Right lobe of liver (tissue), 6 donors: ENCODE results near the gene NKD2. TPM values are rescaled to one million over a fixed set of nuclear protein-coding genes. Genes with fewer than 3 reads are reported as not detected.

ENCODE experiments used
- ATAC-seq, 4 donors: fragments of 200-7000 bp; cut with Tn5 transposase; one replicate each; pipeline ENCODE4 v1.9.1; 2020; ENCODE audit warnings: mild to moderate bottlenecking in 4 of 4, moderate library complexity in 4 of 4
- DNase-seq, 3 donors: peaks; one replicate each; pipeline ENCODE4 v3.0.0-alpha.2; 2020
- H3K27ac ChIP-seq, 3 donors: fragments of 200-600 bp; one replicate each; pipeline ENCODE4 v1.8.0; 2022
- H3K27me3 ChIP-seq, 2 donors: fragments of 200-600 bp; one replicate each; pipeline ENCODE4 v1.8.0; 2022
- H3K36me3 ChIP-seq, 4 donors: fragments of 200-600 bp; sonication (generic) in 1 of 4; one replicate each; pipeline versions ENCODE4 v1.5.1 to v1.8.0; 2017 to 2022; ENCODE audit warnings: control low read depth in 1 of 4
- H3K4me1 ChIP-seq, 4 donors: fragments of 200-600 bp; sonication (generic) in 1 of 4; one replicate each; pipeline versions ENCODE4 v1.5.1 to v1.8.0; 2017 to 2022; ENCODE audit warnings: control low read depth in 1 of 4
- H3K4me3 ChIP-seq, 3 donors: fragments of 200-600 bp; one replicate each; pipeline ENCODE4 v1.8.0; 2022
- H3K9me3 ChIP-seq, 4 donors: fragments of 200-600 bp; sonication (generic) in 1 of 4; one replicate each; pipeline versions ENCODE4 v1.5.1 to v1.8.0; 2017 to 2022; ENCODE audit warnings: control low read depth in 1 of 4
- POLR2A ChIP-seq: fragments of 450-650 bp; IDR thresholded peaks from one replicate; pipeline ENCODE4 v1.6.1; 2017; ENCODE audit warnings: antibody characterized with exemption, mild to moderate bottlenecking
- WGBS: methylation state at CpG from one replicate; pipeline ENCODE4 v1.1.6; 2018; ENCODE audit warnings: low coverage, low lambda C conversion rate; ENCODE audit not compliant: insufficient coverage; ENCODE audit errors: missing lambda C conversion rate; 5-methylcytosine and 5-hydroxymethylcytosine counted together
- intact Hi-C, 2 donors: fragments of 100-400 bp; cut with DNase I; formaldehyde crosslinking; loops; one replicate each; pipeline versions ENCODE4 v1.11.2 to v1.14.1; 2022
- total RNA-seq, 6 experiments: library from RNA; depleted of rRNA in 2 of 6; stranded (reverse); fragments of >200 nt in 2 of 6; fragmentation: NEBNext Ultra II Directional in 3 of 6; extraction: Animal tissue kit (Norgen Biotek cat#: 25700) in 3 of 6; gene quantifications; one replicate each; pipeline versions ENCODE4 v1.1.0 to v1.2.4, GENCODE V29; 2016 to 2023
- TF ChIP-seq, protein P1 (sequence below), 4 donors: fragments of 200-600 bp in 3 of 4; fragments of 450-650 bp in 1 of 4; IDR thresholded peaks; one replicate each; pipeline versions ENCODE4 v1.5.1 to v1.8.0; 2016 to 2022; ENCODE audit warnings: antibody characterized with exemption in 4 of 4, mild to moderate bottlenecking in 2 of 4
- donor health status: DM: no; HTN: yes; CAD: no.
- donor health status: DM: no; HTN: no; CAD: no.
- donor health status: DM: no; HTN: no; CAD: no.
- donor health status: DM: no; HTN: yes; CAD: no.
- donor health status: DM: no; HTN: yes; CAD: no.

The NKD2 gene
- total RNA-seq, 6 experiments from 2014 or later: 0.93 to 2.9 (median 2.2) TPM

GRCh38 chr5:980001-980588 is 28.5 kb upstream of the NKD2 start:
- ATAC-seq (peak in 1 of 4 donors; percentile 17), DNase-seq (no peak)
- intact Hi-C loops: no loop called here
- Histone ChIP-seq H3K4me3 (no peak overlapping the region), H3K27ac (no peak overlapping the region), H3K9me3 (no peaks in the 10 kb centered on the region), H3K36me3 (no peaks in the 10 kb centered on the region), H3K4me1 (no peaks in the 10 kb centered on the region), H3K27me3 (no peaks in the 10 kb centered on the region)
- WGBS: 37% methylated on average over 11 of the region's 17 CpGs
- TF ChIP-seq POLR2A: no peak
- TF ChIP-seq, protein P1, sequence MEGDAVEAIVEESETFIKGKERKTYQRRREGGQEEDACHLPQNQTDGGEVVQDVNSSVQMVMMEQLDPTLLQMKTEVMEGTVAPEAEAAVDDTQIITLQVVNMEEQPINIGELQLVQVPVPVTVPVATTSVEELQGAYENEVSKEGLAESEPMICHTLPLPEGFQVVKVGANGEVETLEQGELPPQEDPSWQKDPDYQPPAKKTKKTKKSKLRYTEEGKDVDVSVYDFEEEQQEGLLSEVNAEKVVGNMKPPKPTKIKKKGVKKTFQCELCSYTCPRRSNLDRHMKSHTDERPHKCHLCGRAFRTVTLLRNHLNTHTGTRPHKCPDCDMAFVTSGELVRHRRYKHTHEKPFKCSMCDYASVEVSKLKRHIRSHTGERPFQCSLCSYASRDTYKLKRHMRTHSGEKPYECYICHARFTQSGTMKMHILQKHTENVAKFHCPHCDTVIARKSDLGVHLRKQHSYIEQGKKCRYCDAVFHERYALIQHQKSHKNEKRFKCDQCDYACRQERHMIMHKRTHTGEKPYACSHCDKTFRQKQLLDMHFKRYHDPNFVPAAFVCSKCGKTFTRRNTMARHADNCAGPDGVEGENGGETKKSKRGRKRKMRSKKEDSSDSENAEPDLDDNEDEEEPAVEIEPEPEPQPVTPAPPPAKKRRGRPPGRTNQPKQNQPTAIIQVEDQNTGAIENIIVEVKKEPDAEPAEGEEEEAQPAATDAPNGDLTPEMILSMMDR (IDR thresholded peaks at IDR 0.05): no peak

- intact Hi-C loops: no loop called here
- 66% methylated on average over 6 of the region's 6 CpGs for WGBS
- H3K36me3 ChIP-seq: no peaks in the 10 kb centered on the region
- H3K27me3 ChIP-seq: no peaks in the 10 kb centered on the region
- no peak overlapping the region for H3K27ac ChIP-seq
- no peaks in the 10 kb centered on the region for H3K4me1 ChIP-seq
- no peak for TF ChIP-seq POLR2A
- TF ChIP-seq, protein P1 (IDR thresholded peaks at IDR 0.05): no peak
- H3K4me3 ChIP-seq: no peak overlapping the region
- no peaks in the 10 kb centered on the region for H3K9me3 ChIP-seq
- ATAC-seq (no peak), DNase-seq (no peak)
These were observed 27.6 kb upstream of the NKD2 start for GRCh38 chr5:980966-981365.

DNA sequence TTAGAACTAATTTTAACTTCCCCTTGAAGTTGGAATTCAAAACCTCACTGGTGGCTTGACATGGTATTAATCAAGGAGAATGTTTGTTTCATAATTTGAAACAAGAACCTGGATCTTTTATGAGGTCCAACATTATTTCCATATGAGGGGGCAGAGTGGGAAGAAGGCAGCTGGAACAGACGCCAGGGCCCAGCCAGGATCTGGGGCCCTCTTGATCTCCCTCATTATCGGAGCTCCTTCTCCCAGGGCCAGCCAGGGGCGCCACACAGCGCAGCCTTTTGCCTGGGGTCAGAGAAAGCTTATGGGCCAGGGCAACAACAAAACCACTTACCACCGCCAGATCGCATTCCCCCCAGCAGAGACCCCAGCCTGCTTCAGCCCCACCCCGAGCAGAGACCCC is 27.1 kb upstream of the NKD2 start:
- no peak overlapping the region for H3K27ac ChIP-seq
- DNase-seq: no peak
- no peaks in the 10 kb centered on the region for H3K27me3 ChIP-seq
- no peak overlapping the region for H3K4me3 ChIP-seq
- no peaks in the 10 kb centered on the region for H3K36me3 ChIP-seq
- no peaks in the 10 kb centered on the region for H3K4me1 ChIP-seq
- 83% methylated on average over 3 of the region's 7 CpGs for WGBS
- intact Hi-C loops: no loop called here
- no peak for ATAC-seq
- TF ChIP-seq, protein P1 (IDR thresholded peaks at IDR 0.05): no peak
- TF ChIP-seq POLR2A: no peak
- no peaks in the 10 kb centered on the region for H3K9me3 ChIP-seq

DNA sequence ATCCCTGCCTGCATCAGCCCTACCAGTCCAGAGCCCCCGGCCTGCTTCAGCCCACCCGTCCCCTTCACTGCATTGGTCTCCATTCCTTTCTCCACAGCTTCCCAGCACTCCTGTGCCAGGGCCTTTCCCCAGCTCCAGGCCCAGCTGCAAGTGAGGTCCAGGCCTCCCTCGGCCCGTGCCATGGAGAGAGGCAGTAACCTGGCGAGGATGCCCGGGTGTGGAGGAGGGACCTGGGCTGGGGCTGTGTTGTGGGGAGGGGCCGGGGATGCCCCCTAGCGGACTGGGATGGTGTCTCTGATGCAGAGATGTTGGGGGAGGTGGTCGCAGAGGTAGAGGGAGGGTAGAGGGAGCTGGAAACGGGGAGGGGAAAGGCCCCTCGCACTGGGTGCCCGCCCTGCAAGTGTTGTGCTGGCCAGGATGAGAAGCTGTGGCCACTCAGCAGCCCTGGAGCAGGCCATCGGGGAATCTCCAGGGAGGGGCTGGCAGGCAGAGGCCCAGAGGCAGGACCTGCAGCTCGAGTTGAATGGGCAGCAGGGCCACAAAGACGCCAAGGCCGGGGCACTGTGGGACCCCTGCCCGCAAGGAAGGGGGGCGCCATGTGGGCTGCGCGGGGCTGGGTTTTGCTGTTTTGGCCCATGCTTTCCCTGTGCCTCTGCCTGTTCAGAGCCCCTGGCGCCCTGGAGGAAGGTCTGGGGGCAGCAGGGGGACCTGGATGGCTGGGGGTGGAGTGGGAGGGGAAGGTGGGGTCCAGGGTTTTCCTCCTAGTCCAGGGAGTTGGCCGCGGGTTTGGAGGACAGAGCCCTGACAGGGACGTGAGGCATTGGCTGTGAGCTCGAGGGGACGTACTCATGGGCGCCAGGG is 26.0 kb upstream of the NKD2 start:
- no peaks in the 10 kb centered on the region for H3K9me3 ChIP-seq
- H3K27me3 ChIP-seq: no peaks in the 10 kb centered on the region
- ATAC-seq (peak in 3 of 4 donors; percentile 43 to 70 (median 66)), DNase-seq (peak in 1 of 3 donors; percentile 46)
- no peaks in the 10 kb centered on the region for H3K4me1 ChIP-seq
- no peaks in the 10 kb centered on the region for H3K36me3 ChIP-seq
- no peak overlapping the region for H3K27ac ChIP-seq
- no peak overlapping the region for H3K4me3 ChIP-seq
- intact Hi-C loops: no loop called here
- WGBS: 55% methylated on average over 16 of the region's 27 CpGs
- TF ChIP-seq, protein P1 (IDR thresholded peaks at IDR 0.05): peak in 1 of 4 donors; percentile 10
- TF ChIP-seq POLR2A: no peak
